ENCODE measurements around the gene ANKRD34C.

DNA sequence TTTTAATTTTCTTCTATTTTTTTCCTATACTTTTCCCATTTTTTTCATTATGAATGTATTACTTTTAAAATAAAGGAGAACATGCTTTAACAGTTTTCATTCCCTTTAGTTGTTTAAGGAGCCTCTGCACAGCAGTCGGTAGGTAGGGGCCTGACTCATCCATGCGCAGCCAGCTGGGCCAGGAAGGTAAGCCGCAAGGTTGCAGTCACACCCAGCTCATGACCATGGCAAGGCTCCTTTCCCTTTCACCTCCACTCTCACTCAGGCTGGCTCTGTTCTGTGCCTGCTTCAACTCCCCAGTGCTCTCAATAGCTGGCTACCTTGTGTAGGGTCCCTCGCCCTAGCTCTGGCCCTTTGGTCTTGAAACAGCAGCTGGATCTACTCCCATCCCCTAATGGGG is 17.4 kb upstream of the ANKRD34C start:
- TF ChIP-seq CTCF (tag by site-specific recombination; IDR thresholded peaks at IDR 0.05): no peak
- TF ChIP-seq REPIN1 (tag by site-specific recombination; IDR thresholded peaks at IDR 0.05; ENCODE audit: low read depth): no peak
- TF ChIP-seq ZSCAN23 (tag by site-specific recombination; IDR thresholded peaks at IDR 0.05): no peak
- TF ChIP-seq PATZ1 (tag by site-specific recombination; IDR thresholded peaks at IDR 0.05): no peak
- TF ChIP-seq, protein P1, sequence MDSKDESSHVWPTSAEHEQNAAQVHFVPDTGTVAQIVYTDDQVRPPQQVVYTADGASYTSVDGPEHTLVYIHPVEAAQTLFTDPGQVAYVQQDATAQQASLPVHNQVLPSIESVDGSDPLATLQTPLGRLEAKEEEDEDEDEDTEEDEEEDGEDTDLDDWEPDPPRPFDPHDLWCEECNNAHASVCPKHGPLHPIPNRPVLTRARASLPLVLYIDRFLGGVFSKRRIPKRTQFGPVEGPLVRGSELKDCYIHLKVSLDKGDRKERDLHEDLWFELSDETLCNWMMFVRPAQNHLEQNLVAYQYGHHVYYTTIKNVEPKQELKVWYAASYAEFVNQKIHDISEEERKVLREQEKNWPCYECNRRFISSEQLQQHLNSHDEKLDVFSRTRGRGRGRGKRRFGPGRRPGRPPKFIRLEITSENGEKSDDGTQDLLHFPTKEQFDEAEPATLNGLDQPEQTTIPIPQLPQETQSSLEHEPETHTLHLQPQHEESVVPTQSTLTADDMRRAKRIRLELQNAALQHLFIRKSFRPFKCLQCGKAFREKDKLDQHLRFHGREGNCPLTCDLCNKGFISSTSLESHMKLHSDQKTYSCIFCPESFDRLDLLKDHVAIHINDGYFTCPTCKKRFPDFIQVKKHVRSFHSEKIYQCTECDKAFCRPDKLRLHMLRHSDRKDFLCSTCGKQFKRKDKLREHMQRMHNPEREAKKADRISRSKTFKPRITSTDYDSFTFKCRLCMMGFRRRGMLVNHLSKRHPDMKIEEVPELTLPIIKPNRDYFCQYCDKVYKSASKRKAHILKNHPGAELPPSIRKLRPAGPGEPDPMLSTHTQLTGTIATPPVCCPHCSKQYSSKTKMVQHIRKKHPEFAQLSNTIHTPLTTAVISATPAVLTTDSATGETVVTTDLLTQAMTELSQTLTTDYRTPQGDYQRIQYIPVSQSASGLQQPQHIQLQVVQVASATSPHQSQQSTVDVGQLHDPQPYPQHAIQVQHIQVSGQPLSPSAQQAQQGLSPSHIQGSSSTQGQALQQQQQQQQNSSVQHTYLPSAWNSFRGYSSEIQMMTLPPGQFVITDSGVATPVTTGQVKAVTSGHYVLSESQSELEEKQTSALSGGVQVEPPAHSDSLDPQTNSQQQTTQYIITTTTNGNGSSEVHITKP (tag by site-specific recombination; IDR thresholded peaks at IDR 0.05): no peak
- TF ChIP-seq REST (tag by site-specific recombination; IDR thresholded peaks at IDR 0.05): no peak
- TF ChIP-seq ZNF585B (tag by site-specific recombination; IDR thresholded peaks at IDR 0.05): no peak
- no peak for TF ChIP-seq ZNF24 (tag by site-specific recombination; IDR thresholded peaks at IDR 0.05)
- TF ChIP-seq ZNF660 (tag by site-specific recombination; IDR thresholded peaks at IDR 0.05): no peak
- no peak for TF ChIP-seq YY1 (tag by site-specific recombination; IDR thresholded peaks at IDR 0.05)
- TF ChIP-seq ZBTB7A (tag by site-specific recombination; IDR thresholded peaks at IDR 0.05; ENCODE audit: low read depth): no peak
- no peak for TF ChIP-seq ZNF366 (tag by site-specific recombination; conservative IDR thresholded peaks at IDR 0.05)
- no peak for TF ChIP-seq ZBTB44 (tag by site-specific recombination; IDR thresholded peaks at IDR 0.05)
- TF ChIP-seq ZNF561 (tag by site-specific recombination; IDR thresholded peaks at IDR 0.05; ENCODE audit: borderline replicate concordance): no peak
